Limb (tissue), 2 donors: ENCODE data around the gene MSH4.
"Not testable (repeated sequence)": the region's sequence is repeated elsewhere in the genome, so short reads cannot be mapped to it uniquely, and the experiment has no call there.

Experiments
- DNase-seq, 2 donors: peaks; one replicate each; pipeline ENCODE4 v3.0.0-alpha.2; 2016; ENCODE audit errors: extremely low spot score in 2 of 2

MSH4 gene

DNA sequence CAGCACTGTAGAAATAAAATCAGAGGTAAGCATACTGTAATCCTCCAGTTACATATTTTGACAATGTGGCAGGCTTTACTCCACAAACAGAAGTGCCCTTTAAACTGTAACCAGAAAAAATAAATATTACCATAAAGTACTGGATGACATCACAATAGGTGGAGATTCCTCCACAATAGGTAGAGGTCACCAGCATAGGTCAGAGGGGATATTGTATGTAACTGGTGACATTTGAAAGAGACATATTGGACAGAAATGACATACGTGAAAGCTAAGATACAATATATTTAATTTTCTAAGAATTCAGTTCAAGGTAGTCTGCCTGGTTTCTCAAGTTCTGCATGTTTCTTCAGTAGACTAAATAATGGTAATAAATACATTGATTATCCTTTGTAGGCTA, 135.6 kb downstream of the MSH4 start, which contains the start of gene ASB17:
ASB17 (minus strand) TSS at position 101 of the 400 bp plus-strand sequence. CDS start 113 bp downstream, outside the sequence.
- no peak for DNase-seq

DNA sequence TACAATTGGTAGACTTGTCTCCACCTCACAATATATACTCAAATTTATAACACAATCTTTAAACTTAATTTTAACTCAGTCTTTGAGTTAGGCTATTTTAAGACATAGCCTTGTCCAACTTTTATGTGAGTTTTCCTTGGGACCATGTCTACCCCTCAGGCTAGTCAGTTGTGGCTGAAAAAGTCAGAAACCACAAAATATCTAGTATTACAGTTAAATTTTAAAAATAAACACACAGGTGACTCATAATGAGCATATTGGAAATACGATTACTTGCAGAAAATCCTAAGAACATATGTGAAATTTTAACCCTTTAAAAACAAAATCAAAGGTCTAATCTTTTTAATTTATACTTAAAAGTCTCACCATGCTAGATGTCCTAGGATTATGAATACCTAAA, 140.4 kb downstream of the MSH4 start:
- no peak for DNase-seq

DNA sequence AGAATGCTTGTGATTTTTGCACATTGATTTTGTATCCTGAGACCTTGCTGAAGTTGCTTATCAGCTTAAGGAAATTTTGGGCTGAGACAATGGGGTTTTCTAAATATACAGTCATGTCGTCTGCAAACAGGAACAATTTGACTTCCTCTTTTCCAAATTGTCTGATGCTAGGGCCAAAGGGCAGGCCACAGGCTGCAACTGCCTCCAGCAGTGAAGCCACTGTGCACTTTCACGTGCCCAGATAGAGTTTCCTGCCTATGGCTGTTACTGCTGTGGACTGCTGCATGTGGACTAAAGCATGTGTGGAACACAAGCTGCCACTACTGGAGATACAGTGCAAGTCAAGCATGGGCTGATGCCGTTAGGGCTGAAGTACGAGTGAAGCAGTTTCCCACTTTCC, 146.4 kb downstream of the MSH4 start:
- not testable (repeated sequence) for DNase-seq

DNA sequence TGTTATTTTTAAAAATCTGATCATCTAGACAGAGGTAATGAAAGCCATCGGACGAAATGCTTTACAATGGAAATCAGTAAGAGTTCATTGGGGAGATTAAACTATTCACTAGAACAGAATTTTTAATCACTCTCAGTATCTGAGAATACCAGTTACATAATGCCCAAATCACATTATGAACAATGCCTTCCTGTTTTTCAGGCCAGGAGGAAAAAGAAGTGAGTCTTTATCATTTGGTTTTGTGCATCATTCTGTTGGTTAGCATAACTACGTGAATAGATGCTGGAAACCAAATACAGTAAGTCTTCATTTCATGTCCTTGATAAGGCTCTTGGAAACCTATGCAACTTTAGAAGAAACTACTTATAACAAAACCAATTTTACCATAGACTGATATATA, 153.5 kb downstream of the MSH4 start:
- DNase-seq, result no peak

DNA sequence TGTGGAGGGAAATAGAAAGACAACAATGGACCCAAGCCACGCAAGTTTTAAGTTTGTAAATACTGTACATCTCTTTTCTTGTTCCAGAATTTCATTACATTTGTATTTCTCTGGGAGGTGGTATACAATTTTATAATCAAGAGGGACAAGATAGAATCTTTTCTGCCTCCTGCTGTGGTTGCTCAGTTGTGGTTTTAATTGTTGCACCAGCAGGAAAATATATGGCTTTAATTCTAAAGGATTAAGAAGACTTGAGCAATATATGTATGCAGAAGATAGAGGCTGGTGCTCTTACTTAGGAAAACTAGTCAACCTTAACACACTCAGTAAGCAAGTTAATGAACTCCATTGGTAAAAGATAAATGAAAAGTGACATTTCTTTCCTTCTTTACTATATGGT, 155.3 kb downstream of the MSH4 start:
- DNase-seq, result no peak

DNA sequence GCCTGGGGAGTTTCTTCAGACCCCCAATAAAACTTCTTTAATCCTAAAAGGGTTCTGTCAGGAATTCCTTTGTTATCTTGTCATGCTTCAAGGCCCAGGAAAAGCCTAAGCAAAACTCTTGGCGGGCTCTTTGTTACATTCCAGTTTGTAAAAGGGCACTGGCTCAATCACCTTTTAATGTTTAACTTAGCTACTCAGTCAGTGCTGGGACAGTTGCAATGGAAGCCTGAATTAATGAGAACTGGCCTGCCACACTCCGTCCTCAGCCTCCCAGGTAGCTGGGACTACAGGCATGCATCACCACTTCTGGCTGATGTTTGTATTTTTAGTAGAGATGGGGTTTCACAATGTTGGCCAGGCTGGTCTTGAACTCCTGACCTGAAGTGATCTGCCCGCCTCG, 156.8 kb downstream of the MSH4 start:
- DNase-seq, result no peak

DNA sequence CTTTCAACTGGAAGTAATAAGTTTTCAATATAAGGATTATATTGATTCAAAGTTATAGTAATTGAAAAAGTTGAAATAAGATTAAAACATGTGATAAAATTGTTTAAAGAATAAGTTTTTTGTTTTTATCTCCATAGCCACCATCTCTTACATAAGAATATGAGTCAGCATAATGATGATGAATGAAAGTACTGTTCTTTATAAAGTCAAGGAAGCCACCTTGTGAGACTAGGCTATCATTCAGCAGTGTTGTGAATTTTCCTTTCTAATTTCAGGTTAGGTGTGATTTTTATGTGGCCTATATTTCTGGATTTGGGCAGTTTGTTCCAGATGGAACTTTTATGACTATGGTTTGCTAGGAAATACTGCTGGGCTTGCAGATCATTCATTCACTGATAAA, 157.9 kb downstream of the MSH4 start:
- DNase-seq, result no peak
